Stimulated activated effector memory CD8-positive, alpha-beta T cell treated with anti-CD3 and anti-CD28 coated beads, Interleukin-12 subunit alpha, Interleukin-12 subunit beta, amount 100 ng/mL, for 72 hours (primary cell): Measurements from ENCODE around the gene NABP1.

ENCODE experiments used
- ATAC-seq: fragments of 150-1000 bp; cut with Tn5 transposase; 2 replicates; pipeline ENCODE4 v1.10.0; 2021
- DNase-seq, 2 donors: peaks; one replicate each; pipeline ENCODE4 v3.0.0; 2021 to 2022; ENCODE audit warnings: low spot score in 2 of 2
- H3K27ac Mint-ChIP-seq: one replicate; pipeline ENCODE4 v1.8.0; 2022; ENCODE audit warnings: mild to moderate bottlenecking, mixed read lengths
- H3K36me3 Mint-ChIP-seq: one replicate; pipeline ENCODE4 v1.8.0; 2022; ENCODE audit warnings: mild to moderate bottlenecking, mixed read lengths
- H3K4me1 Mint-ChIP-seq: one replicate; pipeline ENCODE4 v1.8.0; 2022; ENCODE audit warnings: mixed read lengths
- H3K4me3 Mint-ChIP-seq: one replicate; pipeline ENCODE4 v1.8.0; 2022; ENCODE audit warnings: mild to moderate bottlenecking, mixed read lengths
- H3K9me3 Mint-ChIP-seq: one replicate; pipeline ENCODE4 v1.8.0; 2022; ENCODE audit warnings: mixed read lengths

Gene NABP1

GRCh38 chr2:191703079-191703725, 25.3 kb downstream of the NABP1 start:
- Mint-ChIP-seq H3K9me3 (no peaks in the 10 kb centered on the region), H3K4me1 (peaks cover 6% of the 10 kb centered on the region), H3K4me3 (no peak overlapping the region), H3K36me3 (peaks cover 4% of the 10 kb centered on the region), H3K27ac (no peak overlapping the region)
- ATAC-seq (no peak), DNase-seq (no peak)

DNA sequence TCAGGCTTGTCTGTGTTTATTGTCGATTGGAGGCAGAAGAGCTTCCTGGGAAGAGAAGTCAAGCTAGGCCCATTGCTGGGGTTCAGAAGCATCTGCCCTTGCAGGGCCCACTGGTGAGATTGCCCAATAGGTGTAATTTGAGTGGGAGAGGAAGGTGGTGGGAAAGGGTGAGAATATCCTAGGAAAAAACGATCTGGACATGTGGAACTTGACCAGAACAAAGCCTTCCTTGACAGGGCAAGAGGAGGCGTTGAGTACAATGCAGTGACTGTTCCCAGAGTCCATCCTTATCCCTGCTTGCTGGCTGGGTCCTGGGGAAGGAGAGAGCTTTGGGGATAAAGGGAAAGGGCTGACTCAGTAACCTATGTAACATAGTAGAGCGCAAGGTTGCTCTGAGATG, 27.1 kb downstream of the NABP1 start:
- Mint-ChIP-seq H3K4me1 (peaks cover 6% of the 10 kb centered on the region), H3K27ac (no peak overlapping the region), H3K36me3 (peaks cover 4% of the 10 kb centered on the region), H3K4me3 (no peak overlapping the region), H3K9me3 (no peaks in the 10 kb centered on the region)
- DNase-seq (no peak), ATAC-seq (no peak)

DNA sequence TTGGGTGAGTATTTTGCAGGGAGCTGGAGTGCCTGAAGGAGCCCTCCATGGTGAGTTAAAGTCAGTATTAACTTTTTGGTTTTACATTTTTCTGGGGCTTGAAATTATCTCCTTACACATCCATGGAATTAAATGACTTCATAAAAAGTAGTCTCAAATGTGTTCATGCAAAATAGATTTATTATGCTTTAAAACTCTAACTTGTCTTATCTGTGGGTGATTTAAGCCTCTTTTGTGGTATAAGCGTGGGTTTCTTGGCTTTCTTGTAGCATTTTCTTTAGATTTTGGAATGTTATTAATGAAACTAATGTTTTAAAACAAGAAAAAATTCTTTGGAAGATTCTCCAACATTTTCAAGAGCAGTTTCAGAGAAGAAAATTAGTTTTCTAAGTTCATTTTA, 27.8 kb downstream of the NABP1 start:
- Mint-ChIP-seq H3K4me3 (no peak overlapping the region), H3K36me3 (peaks cover 4% of the 10 kb centered on the region)

DNA sequence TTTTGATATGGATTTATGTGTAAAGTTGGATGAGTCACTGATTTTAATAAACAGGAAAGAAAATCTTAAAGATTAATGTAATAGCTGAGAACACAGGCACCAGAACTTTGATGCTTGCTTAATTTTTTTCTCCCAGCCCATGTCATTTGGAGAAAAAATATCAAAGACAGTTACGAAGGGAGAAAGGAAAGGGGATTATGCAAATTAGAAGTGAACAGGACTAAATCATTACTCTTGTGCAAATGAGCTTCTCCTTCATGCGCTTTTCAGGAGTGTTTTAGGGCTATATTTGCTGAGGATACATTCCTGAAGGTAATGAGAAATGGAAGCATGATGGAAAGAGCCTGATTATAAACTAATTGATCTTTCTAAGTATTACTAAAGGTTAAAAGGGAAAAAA, 28.9 kb downstream of the NABP1 start:
- Mint-ChIP-seq H3K4me1 (peaks cover 6% of the 10 kb centered on the region), H3K4me3 (no peak overlapping the region), H3K36me3 (peaks cover 4% of the 10 kb centered on the region), H3K9me3 (no peaks in the 10 kb centered on the region), H3K27ac (no peak overlapping the region)
- no peak for ATAC-seq
- no peak for DNase-seq

More for the DNA sequence above, 27.8 kb downstream of the NABP1 start:
- peaks cover 6% of the 10 kb centered on the region for H3K4me1 Mint-ChIP-seq
- H3K9me3 Mint-ChIP-seq = no peaks in the 10 kb centered on the region
- no peak overlapping the region for H3K27ac Mint-ChIP-seq
- no peak for ATAC-seq
- no peak for DNase-seq

- Mint-ChIP-seq H3K4me1 (peaks cover 6% of the 10 kb centered on the region), H3K4me3 (no peak overlapping the region), H3K27ac (no peak overlapping the region), H3K9me3 (no peaks in the 10 kb centered on the region), H3K36me3 (peaks cover 4% of the 10 kb centered on the region)
- ATAC-seq (no peak), DNase-seq (no peak)
Measured at GRCh38 chr2:191707542-191707941, 29.6 kb downstream of the NABP1 start.

GRCh38 chr2:191710411-191710900, 32.5 kb downstream of the NABP1 start:
- Mint-ChIP-seq H3K27ac (no peak overlapping the region), H3K4me3 (no peak overlapping the region), H3K4me1 (no peaks in the 10 kb centered on the region), H3K9me3 (no peaks in the 10 kb centered on the region), H3K36me3 (no peaks in the 10 kb centered on the region)
- DNase-seq (no peak), ATAC-seq (no peak)

DNA sequence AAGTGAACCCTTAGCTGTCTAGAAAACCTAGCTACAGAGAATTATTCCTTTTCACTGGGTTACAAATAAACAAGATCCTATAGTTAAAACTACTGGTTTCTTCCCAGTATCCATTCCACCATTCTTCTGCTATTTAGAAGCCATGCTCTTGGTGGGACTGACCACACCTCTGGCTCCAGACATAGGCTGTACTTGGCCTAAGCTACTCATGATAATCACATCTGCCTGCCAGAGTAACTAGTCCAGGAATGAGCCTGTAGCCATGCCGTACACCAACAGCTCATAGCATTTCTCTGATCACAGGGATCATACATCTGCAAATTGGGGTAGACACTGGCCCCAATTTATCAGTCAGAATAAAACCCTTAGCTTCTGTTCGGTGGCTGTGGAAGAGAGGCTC, 33.7 kb downstream of the NABP1 start:
- H3K36me3 Mint-ChIP-seq = no peaks in the 10 kb centered on the region
- no peak for DNase-seq

DNA sequence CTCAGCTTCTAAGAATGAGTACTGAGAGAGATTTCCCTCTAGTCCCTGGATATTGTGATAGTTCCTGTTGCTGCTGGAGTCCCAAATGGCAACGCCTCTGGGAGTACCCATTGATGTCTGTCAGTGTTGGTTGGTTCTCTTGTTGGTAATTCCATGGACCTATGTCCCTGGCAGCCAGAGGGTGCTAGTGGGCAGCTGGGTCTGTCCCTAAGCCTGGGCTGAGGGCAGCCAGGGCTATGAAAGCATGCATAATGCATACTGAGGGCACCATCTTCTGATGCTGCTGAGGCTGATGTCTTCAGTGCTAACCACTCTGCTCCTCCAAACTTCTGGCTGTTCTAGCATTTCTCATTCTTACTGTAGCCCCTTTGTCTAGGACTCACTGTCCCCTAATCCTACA, 35.9 kb downstream of the NABP1 start:
- ATAC-seq (peak; percentile 65), DNase-seq (no peak)
- Mint-ChIP-seq H3K36me3 (no peaks in the 10 kb centered on the region), H3K27ac (no peak overlapping the region), H3K4me3 (no peak overlapping the region), H3K9me3 (no peaks in the 10 kb centered on the region), H3K4me1 (no peaks in the 10 kb centered on the region)

More for the DNA sequence above, 33.7 kb downstream of the NABP1 start:
- H3K9me3 Mint-ChIP-seq = no peaks in the 10 kb centered on the region
- ATAC-seq = no peak
- no peaks in the 10 kb centered on the region for H3K4me1 Mint-ChIP-seq
- H3K4me3 Mint-ChIP-seq = no peak overlapping the region
- no peak overlapping the region for H3K27ac Mint-ChIP-seq

- Mint-ChIP-seq H3K4me3 (no peak overlapping the region), H3K36me3 (no peaks in the 10 kb centered on the region), H3K27ac (no peak overlapping the region), H3K4me1 (no peaks in the 10 kb centered on the region), H3K9me3 (no peaks in the 10 kb centered on the region)
- ATAC-seq = no peak
- DNase-seq = no peak
Measured at GRCh38 chr2:191714925-191715324, 37.0 kb downstream of the NABP1 start.

DNA sequence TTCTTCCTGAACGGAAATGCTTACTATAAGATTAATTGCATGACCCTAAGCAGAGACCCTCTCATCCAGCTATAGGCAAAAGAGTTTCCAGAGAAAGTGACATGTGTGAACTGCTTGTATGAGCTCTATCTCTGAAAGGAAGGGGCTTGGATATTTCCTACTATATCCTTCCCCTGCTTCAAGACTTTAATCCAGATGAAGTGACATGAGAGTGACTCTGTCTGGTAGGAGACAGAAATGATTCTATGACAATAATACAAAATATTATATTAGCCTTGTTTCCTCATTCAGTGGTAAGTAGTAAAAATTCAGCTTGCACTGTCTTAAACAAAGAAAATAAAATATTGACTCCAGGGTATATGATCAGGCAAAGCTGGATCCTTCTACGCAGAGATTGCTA, 37.5 kb downstream of the NABP1 start:
- ATAC-seq (no peak), DNase-seq (no peak)
- H3K9me3 Mint-ChIP-seq = no peaks in the 10 kb centered on the region
- H3K27ac Mint-ChIP-seq = no peak overlapping the region
- H3K4me3 Mint-ChIP-seq = no peak overlapping the region
- no peaks in the 10 kb centered on the region for H3K36me3 Mint-ChIP-seq
- no peaks in the 10 kb centered on the region for H3K4me1 Mint-ChIP-seq

- no peak overlapping the region for H3K4me3 Mint-ChIP-seq
- no peaks in the 10 kb centered on the region for H3K9me3 Mint-ChIP-seq
- no peaks in the 10 kb centered on the region for H3K36me3 Mint-ChIP-seq
- no peak for ATAC-seq
- no peaks in the 10 kb centered on the region for H3K4me1 Mint-ChIP-seq
- H3K27ac Mint-ChIP-seq = no peak overlapping the region
- no peak for DNase-seq
Measured at GRCh38 chr2:191719261-191719660, 41.3 kb downstream of the NABP1 start.

GRCh38 chr2:191719938-191720337, 42.0 kb downstream of the NABP1 start:
- H3K4me3 Mint-ChIP-seq = no peak overlapping the region
- no peaks in the 10 kb centered on the region for H3K9me3 Mint-ChIP-seq
- no peak for DNase-seq
- no peak overlapping the region for H3K27ac Mint-ChIP-seq
- no peaks in the 10 kb centered on the region for H3K36me3 Mint-ChIP-seq
- no peaks in the 10 kb centered on the region for H3K4me1 Mint-ChIP-seq
- no peak for ATAC-seq

- no peak overlapping the region for H3K27ac Mint-ChIP-seq
Measured at GRCh38 chr2:191721331-191721730, 43.4 kb downstream of the NABP1 start.

GRCh38 chr2:191724015-191724414, 46.1 kb downstream of the NABP1 start:
- no peaks in the 10 kb centered on the region for H3K4me1 Mint-ChIP-seq
- H3K36me3 Mint-ChIP-seq = no peaks in the 10 kb centered on the region
- DNase-seq (no peak), ATAC-seq (no peak)
- H3K4me3 Mint-ChIP-seq = no peak overlapping the region
- no peak overlapping the region for H3K27ac Mint-ChIP-seq
- H3K9me3 Mint-ChIP-seq = no peaks in the 10 kb centered on the region

More at GRCh38 chr2:191721331-191721730, 43.4 kb downstream of the NABP1 start:
- H3K9me3 Mint-ChIP-seq = no peaks in the 10 kb centered on the region
- H3K36me3 Mint-ChIP-seq = no peaks in the 10 kb centered on the region
- DNase-seq = no peak
- ATAC-seq = no peak
- H3K4me1 Mint-ChIP-seq = no peaks in the 10 kb centered on the region
- no peak overlapping the region for H3K4me3 Mint-ChIP-seq

- no peak for ATAC-seq
Measured at GRCh38 chr2:191728750-191729624, 51.1 kb downstream of the NABP1 start.

DNA sequence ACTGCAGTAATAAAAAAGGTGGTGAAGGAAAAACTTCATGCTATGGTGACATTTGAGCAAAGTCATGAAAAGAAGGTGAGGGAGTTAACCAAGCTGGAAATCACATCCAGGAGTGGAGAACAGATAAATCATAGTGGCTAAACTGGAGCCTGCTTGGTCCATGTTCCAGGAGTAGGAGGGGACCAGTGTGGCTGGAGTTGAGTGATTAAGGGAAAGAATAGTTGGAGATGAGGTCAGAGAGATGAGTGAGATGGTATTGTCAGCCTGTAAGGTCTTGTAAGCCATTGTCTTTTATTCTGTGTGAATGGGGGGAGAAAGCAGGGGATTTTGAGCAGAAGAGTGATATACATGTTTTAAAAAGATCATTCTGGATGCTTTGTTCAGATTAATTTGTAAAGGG, 52.3 kb downstream of the NABP1 start:
- Mint-ChIP-seq H3K36me3 (no peaks in the 10 kb centered on the region), H3K4me1 (no peaks in the 10 kb centered on the region), H3K4me3 (no peak overlapping the region), H3K27ac (no peak overlapping the region), H3K9me3 (no peaks in the 10 kb centered on the region)
- ATAC-seq (no peak), DNase-seq (no peak)

More at GRCh38 chr2:191728750-191729624, 51.1 kb downstream of the NABP1 start:
- Mint-ChIP-seq H3K36me3 (no peaks in the 10 kb centered on the region), H3K9me3 (no peaks in the 10 kb centered on the region), H3K4me1 (no peaks in the 10 kb centered on the region), H3K27ac (no peak overlapping the region), H3K4me3 (no peak overlapping the region)
- DNase-seq = no peak
